ENCODE results near the gene TAS2R60.
"Not testable (repeated sequence)": the region's sequence is repeated elsewhere in the genome, so short reads cannot be mapped to it uniquely, and the experiment has no call there.

The TAS2R60 gene

DNA sequence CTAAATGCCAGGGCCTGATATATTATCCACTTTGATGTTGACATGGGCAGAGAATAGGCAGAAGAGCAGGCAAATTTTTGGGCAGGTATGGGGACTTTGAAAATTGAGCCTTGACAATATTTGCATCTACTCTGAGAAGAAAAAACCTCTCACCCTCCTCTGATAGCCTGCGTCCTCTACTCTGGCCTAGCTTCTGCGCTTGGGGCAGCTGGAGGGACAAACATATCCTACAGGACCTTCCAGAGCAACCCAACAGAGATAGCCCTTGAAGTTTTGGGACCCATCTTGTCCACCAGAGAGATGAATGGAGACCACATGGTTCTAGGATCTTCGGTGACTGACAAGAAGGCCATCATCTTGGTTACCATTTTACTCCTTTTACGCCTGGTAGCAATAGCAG, at the start of gene TAS2R60:
Gene TAS2R60, plus strand, starts transcription at position 301 of the 400 bp plus-strand sequence. Its CDS starts 0 bp downstream, at position 301.
- no peak for DNase-seq

DNA sequence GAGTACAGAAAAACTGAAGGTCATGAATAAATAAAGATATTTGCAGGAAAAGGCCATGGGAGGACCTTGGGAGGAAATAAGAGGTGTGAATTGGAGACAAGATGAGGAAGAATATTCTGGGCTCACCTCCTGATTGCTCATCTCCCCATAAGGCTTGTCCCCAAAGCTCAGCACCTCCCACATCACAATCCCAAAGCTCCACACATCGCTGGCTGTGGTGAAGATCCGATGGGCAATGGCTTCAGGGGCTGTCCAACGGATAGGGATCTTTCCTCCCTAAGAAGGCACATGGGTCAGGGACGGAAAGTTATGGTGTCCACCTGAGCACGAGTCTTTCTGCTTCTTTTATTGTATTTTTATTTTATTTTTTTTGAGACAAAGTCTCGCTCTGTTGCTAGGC, 49.2 kb upstream of the TAS2R60 start:
- DNase-seq: no peak

GRCh38 chr7:143394777-143395176, 48.5 kb upstream of the TAS2R60 start:
- no peak for DNase-seq

GRCh38 chr7:143395187-143396149, 47.8 kb upstream of the TAS2R60 start:
- no peak for DNase-seq

- no peak for DNase-seq
These were observed 47.1 kb upstream of the TAS2R60 start for GRCh38 chr7:143396182-143396581.

GRCh38 chr7:143396625-143397556, 46.4 kb upstream of the TAS2R60 start:
- no peak for DNase-seq

DNA sequence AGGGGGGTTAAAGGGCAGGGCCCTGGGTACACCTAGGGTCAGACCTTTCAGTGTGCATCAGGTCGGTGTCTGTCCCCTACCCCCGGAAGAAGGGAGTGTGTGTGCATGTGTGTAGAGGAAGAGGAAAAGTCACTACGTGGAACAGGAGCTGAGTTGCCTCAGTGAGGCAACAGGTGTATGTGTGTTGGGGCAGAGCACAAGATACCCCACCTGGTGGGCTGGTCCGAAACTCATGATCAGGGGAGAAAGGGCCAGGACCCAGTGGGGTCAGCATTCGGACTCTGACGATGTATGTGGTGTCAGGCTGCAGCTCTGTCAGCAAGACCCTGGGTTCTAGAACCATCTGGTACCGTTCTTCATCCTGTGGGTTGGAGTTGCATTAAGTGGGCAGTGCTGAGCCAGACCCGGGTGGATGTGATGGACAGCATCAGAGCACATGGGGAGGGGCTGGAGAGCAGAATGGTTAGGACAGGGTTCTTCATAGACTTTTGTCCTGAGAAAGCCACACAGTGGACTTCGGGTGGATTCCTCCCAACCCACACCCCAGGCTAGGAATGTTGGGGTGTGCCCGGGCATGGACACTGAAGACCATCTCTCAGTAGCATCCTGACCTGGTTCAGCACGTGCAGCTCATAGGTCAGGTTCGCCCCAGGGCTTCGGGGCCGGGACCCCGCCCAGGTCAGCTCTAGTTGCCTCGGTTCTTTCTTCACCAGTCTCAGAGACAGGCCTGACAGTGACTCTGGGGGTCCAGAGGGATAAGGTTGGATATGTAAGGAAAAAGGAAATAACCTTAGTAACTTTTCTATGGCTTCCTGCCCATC, 45.3 kb upstream of the TAS2R60 start:
- DNase-seq: no peak

DNA sequence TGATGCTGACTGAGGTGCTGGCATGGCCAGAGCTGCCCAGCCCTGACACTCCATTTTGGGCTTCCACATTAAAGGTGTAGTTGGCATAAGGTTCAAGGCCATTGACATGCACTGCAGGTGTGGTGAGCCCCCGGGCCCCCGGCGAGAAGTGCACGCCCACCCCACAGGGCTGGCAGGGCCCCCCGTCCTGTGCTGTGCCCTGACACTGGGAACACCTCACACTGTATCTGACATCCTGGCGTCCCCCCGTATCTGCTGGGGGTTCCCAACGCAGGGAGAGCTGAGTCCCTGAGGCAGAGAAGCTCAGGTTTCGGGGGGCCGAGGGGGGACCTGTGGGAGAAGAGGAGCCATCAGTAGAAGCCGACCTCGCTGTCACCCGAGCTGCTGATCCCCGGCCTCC, 44.6 kb upstream of the TAS2R60 start:
- no peak for DNase-seq

DNA sequence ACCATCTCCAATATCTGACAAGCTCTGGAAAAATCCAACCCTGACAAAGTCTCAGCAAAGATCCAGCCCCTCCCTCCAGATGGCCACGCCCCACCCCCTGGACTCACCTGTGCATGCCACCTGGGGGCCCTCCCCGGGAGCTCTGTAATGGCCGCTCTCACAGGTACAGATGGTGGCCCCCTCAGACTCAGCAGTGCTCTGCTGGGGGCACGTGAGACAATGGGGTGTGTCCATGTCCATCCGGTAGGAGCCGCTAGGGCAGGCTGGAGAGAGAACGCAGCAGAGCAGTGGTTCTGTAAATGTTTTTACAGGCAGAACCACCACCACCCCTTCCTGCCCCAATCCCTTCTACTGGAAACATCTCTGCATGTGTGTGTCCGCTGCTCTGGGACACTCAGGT, 44.1 kb upstream of the TAS2R60 start:
- no peak for DNase-seq

DNA sequence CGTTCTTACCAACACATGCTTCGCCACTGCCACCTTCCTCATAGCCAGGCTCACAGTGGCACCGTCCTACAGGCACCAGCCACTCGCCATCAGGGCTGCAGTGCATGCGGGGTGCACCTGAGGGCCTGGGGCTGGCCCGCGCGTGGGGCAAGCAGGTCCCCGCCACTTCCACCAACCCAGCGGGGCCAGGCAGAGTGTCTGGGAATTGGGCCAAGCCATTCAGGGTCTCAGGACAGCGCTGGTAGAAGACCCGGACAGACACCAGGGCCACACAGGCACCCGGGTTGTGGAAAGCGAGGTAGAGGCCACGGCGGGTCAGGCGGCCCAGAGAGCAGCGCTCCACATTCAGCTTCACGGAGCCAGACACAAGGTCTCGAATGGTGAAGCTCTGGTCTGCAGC, 43.6 kb upstream of the TAS2R60 start:
- no peak for DNase-seq

DNA sequence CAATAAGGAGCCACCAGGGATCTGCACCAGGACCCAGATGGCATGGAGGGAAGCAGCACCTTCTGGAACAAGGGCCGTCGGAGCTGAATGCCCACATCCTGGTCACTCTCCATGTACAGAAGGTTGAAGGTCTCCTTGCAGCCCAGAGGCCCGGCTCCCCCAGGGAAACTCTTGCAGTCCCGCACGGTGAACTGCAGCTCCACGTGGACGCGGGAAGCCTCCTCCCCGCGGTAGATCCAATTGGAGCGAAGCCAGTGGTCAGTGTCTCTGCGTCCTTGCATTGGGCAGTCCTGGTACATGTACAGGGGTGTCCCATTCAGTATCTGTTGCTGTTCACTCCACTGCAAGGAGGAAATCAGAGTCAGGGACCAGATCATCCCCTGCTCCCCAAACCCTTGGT, 42.0 kb upstream of the TAS2R60 start:
- no peak for DNase-seq

GRCh38 chr7:143402233-143402632, 41.0 kb upstream of the TAS2R60 start:
- DNase-seq: not testable (repeated sequence)

DNA sequence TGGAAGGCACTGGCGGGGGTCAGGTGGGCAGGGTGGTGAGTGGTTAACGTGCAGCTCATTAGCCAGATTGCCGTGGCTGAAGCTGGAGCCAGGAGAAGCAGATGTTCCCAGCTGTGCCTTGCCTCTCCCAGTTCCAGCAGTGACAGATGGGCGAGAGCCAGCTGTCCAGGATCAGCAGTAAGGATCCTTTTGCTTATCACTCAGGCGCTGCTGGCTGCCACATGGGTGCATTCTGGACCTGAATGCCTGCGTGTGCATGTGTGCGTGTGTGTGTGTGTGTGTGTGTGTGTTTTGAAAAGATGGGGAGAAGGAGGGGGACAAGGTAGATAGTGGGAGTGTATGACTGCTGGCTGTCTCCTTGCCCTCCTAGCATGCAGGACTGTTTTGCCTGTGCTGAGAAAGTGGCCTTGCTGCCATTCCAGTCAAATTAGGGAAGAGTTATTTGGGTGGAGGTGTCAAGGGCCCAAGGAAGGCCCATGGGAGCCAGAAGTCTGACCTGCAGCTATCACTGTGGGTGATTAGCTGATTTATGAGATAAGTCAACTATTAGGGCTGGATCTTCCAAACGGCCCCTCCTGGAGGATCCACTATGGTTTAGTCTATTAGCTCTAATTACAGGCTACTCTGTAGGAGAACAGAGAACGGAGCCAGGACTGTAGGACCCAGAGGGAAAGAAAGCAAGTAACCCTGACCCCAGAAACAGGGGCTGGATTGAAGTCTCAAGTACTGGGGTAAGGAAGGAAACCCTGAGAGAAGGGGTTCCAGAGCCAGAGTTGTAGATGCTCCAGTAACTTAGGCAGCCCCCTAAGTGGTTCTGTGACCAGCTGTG, 37.9 kb upstream of the TAS2R60 start:
- no peak for DNase-seq

DNA sequence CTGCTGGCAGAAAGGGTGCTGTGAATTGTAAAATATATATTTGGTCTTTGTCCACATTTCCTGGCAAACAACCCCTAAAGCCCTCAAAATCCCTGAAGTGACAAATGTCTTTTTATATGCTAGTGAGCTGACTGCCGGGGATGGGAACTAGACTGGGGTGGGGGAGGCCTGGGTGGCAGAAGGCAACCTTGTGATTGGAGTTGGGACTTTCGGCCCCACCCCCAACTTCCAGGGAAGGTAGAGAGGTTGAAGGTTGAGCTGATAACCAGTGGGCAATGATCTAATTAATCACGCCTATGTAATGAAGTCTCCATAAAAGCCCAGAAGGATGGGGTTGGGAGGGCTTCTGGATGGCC, 37.3 kb upstream of the TAS2R60 start:
- DNase-seq: no peak

GRCh38 chr7:143407287-143408251, 35.7 kb upstream of the TAS2R60 start:
- DNase-seq: no peak

DNA sequence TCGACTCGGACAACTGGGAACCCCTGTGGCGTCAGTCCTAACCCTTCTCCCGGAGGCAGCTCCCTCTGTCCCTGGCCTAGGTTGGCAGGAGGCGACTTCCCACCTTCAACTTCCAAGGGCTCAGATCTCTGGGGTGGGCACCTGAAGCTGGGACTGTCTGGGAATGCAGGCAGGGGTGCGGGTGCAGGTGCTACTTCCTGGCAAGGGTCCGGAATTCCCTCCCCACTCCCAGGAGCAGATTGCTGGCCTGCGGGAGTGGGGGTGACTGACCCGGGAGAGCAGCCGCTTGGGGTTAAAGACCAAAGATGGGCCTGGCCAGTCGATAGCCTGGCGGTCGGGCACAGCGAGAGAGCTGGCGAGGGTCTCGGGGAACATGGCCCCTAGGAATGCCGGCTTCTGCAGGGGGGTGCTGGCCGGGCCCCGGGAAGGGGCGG, 35.0 kb upstream of the TAS2R60 start:
- DNase-seq: no peak

- DNase-seq: peak; percentile 28
These were observed 34.3 kb upstream of the TAS2R60 start, which contains the start of gene EPHA1 for GRCh38 chr7:143408686-143409561. Gene EPHA1, minus strand, starts transcription at chr7:143408856. Its CDS starts 51 bp downstream, at chr7:143408805.

DNA sequence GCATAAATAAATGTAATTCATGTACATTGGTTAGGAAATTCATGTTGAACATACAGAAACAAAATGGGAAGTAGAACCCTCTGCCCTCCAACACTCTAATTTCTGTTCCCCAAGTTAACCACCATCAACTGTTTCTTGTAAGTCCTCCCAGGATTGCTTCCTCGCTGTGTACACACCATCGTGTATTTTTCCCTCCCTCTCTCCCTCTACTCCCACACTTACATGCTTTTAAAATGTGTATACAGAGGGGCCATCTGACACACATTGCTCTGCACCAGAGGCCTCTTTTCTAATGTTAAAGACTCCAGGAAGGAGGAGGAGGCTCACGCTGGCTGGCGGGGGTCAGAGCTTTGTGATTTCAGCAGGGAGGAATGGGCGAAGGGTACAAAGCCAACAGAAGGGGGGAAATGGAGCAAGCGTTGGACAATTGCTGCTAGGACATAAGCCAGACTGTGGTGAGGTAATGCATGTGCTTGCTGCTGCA, 32.7 kb upstream of the TAS2R60 start:
- DNase-seq: no peak

Measured in NCI-H1048 (cell line).